Neural crest cell (in vitro differentiated cells): ENCODE measurements around the gene DSN1. TPM values are rescaled to one million over a fixed set of nuclear protein-coding genes. Genes with fewer than 3 reads are reported as not detected.
A peak's percentile ranks its signal among the peaks of the same experiment; 100 is the strongest.

Source experiments
- DNase-seq: peaks from one replicate; pipeline ENCODE4 v3.0.0; 2021; ENCODE audit warnings: low read depth, mixed read lengths, low spot score
- H3K27ac Mint-ChIP-seq: one replicate; pipeline ENCODE4 v1.8.0; 2021; ENCODE audit warnings: mild to moderate bottlenecking, mixed read lengths; ENCODE audit not compliant: unreplicated experiment
- H3K27me3 Mint-ChIP-seq: 2 replicates; pipeline ENCODE4 v1.8.0; 2021; ENCODE audit warnings: low read depth, mild to moderate bottlenecking, mixed read lengths
- H3K36me3 Mint-ChIP-seq: 2 replicates; pipeline ENCODE4 v1.8.0; 2021; ENCODE audit warnings: low read depth, mild to moderate bottlenecking, mixed read lengths
- H3K4me1 Mint-ChIP-seq: 2 replicates; pipeline ENCODE4 v1.8.0; 2021; ENCODE audit warnings: mixed read lengths
- H3K4me3 Mint-ChIP-seq: one replicate; pipeline ENCODE4 v1.8.0; 2021; ENCODE audit warnings: mild to moderate bottlenecking, mixed read lengths
- H3K9me3 Mint-ChIP-seq: 2 replicates; pipeline ENCODE4 v1.8.0; 2021; ENCODE audit warnings: mixed read lengths
- total RNA-seq: library from RNA; stranded (reverse); gene quantifications from 2 replicates; pipeline ENCODE4 v1.2.1, GENCODE V29; 2021
- TF ChIP-seq, protein P1 (sequence below): fragments of 200-600 bp; sonication (generic); conservative IDR thresholded peaks from 2 replicates; pipeline ENCODE4 v1.5.0; 2021; ENCODE audit warnings: antibody characterized with exemption, mild to moderate bottlenecking

DSN1 gene
- total RNA-seq, 1 donor from 2014 or later: 30.6 TPM

DNA sequence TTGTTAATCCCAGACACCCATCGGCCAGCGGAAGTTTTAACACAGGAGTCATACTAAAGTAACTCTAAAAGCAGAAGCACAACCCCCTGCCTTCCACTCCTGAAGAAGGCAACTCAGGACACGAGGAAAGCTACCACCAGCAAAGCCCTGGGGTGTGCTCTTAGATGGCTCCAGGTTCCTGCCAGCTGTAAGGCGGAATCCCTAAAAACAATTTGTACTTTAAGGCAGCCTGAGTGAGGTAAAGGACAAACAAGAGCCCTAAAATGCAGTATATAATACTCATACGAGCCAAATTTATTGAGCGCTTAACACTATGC is 36.4 kb downstream of the DSN1 start:
- TF ChIP-seq, protein P1, sequence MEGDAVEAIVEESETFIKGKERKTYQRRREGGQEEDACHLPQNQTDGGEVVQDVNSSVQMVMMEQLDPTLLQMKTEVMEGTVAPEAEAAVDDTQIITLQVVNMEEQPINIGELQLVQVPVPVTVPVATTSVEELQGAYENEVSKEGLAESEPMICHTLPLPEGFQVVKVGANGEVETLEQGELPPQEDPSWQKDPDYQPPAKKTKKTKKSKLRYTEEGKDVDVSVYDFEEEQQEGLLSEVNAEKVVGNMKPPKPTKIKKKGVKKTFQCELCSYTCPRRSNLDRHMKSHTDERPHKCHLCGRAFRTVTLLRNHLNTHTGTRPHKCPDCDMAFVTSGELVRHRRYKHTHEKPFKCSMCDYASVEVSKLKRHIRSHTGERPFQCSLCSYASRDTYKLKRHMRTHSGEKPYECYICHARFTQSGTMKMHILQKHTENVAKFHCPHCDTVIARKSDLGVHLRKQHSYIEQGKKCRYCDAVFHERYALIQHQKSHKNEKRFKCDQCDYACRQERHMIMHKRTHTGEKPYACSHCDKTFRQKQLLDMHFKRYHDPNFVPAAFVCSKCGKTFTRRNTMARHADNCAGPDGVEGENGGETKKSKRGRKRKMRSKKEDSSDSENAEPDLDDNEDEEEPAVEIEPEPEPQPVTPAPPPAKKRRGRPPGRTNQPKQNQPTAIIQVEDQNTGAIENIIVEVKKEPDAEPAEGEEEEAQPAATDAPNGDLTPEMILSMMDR: no peak
- Mint-ChIP-seq H3K9me3 (no peaks in the 10 kb centered on the region), H3K4me3 (no peak overlapping the region), H3K36me3 (no peaks in the 10 kb centered on the region), H3K27me3 (no peaks in the 10 kb centered on the region), H3K27ac (no peak overlapping the region), H3K4me1 (peaks cover 9% of the 10 kb centered on the region)
- DNase-seq: no peak

DNA sequence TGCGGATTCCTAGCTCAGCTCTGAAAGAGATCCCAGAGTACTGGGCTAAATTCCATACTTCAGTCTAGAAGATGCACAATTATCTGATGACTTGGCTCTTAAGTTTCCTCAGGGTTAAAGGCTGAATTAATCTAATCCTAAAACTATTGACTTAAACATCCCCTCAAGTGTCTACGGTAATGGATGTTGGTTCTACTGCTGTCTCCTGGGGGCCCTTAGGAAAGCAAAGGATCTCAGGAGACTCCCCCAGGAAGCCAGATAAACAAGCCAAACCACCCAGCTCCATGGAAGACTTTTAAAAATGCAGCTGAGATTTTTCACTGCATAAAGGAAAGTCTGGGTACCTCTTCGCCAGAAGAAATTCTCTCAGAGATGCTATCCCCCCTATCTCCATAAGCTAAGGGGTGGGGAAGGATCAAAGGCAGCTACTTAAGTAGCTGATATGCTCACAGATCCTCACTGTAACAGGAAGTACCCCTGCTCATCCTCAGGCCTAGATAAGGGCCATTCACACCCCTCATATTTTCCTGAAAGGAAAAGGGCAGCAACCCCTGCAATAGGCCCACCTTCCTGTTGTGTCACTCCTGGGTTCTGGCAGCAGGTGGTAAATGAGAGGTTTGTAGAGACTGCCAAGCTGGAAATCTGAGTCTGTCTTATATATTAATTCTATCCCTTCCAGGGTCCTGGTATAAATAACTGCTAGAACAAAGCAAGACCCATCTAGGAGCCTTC is 36.9 kb downstream of the DSN1 start:
- no peak overlapping the region for H3K27ac Mint-ChIP-seq
- TF ChIP-seq, protein P1: no peak

DNA sequence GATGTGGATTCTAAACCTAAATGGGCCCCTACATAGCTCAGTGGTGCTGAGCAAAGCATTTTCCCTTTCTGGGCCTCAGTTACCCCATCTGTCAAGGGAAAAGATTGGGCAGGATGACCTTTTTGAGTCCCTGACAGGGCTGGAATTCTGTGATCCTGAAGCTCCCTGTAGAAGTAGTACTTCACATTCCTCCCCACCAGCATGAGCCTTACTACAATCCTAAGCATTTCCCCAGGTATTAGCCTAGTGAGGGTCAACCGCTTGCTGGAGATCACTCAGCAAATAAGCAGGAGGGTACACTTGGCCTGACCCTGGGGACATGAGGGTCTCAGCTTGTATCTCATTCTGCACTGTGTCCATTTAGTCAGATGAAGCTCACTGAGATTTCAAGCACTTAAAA is 41.1 kb downstream of the DSN1 start:
- Mint-ChIP-seq H3K4me3 (no peak overlapping the region), H3K36me3 (peaks cover 2% of the 10 kb centered on the region), H3K27ac (no peak overlapping the region), H3K27me3 (no peaks in the 10 kb centered on the region), H3K9me3 (no peaks in the 10 kb centered on the region), H3K4me1 (peaks cover 4% of the 10 kb centered on the region)
- TF ChIP-seq, protein P1: no peak
- no peak for DNase-seq

More for the DNA sequence above, 36.9 kb downstream of the DSN1 start:
- DNase-seq: no peak
- no peaks in the 10 kb centered on the region for H3K36me3 Mint-ChIP-seq
- H3K4me3 Mint-ChIP-seq: no peak overlapping the region
- peaks cover 4% of the 10 kb centered on the region for H3K4me1 Mint-ChIP-seq
- no peaks in the 10 kb centered on the region for H3K27me3 Mint-ChIP-seq
- no peaks in the 10 kb centered on the region for H3K9me3 Mint-ChIP-seq

DNA sequence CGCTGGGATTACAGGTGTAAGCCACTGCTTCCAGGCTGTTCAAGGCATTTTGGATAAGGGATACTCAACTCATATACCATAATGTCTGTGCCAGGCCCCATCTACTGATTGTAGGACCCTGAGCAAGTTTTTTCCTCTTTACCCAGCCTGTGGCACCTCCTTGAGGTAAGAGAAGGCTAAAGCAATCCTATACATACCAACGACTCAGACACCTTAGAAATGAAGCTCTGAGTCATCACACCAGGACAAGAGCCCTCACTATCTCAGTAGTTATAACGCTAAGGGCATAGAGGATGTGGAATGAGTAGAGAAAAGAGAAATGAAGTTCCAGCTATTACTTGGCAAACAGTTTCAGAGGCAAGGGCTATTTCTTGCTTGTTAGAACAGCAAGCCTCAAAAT is 44.6 kb downstream of the DSN1 start:
- H3K4me3 Mint-ChIP-seq: no peak overlapping the region
- TF ChIP-seq, protein P1: peak; percentile 29
- peaks cover 2% of the 10 kb centered on the region for H3K36me3 Mint-ChIP-seq
- H3K4me1 Mint-ChIP-seq: peaks cover under 1% of the 10 kb centered on the region
- no peaks in the 10 kb centered on the region for H3K27me3 Mint-ChIP-seq
- no peak overlapping the region for H3K27ac Mint-ChIP-seq
- no peak for DNase-seq
- H3K9me3 Mint-ChIP-seq: no peaks in the 10 kb centered on the region

DNA sequence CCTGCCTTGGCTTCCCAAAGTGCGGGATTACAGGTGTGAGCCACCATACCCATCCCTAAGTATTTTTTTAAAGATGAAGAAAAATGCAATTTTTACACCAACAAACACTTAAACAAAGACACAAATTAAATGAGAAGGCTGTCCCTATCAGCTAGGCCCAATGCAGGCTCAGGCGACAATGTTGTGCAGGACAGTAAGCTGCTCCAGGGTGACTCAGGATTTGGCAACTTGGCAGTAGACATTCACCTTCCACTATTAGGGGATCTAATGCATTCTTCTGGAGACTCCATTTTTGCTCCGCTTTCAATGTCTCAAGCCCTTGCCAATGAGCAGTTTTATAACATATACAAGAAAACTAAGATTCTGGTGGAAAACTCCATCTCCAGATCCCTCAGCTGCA is 47.4 kb downstream of the DSN1 start:
- DNase-seq: no peak
- no peak overlapping the region for H3K27ac Mint-ChIP-seq
- H3K27me3 Mint-ChIP-seq: no peaks in the 10 kb centered on the region
- H3K9me3 Mint-ChIP-seq: no peaks in the 10 kb centered on the region
- H3K4me1 Mint-ChIP-seq: no peaks in the 10 kb centered on the region
- H3K36me3 Mint-ChIP-seq: peaks cover 2% of the 10 kb centered on the region
- TF ChIP-seq, protein P1: no peak
- H3K4me3 Mint-ChIP-seq: no peak overlapping the region
